Smooth muscle cell (in vitro differentiated cells): Measurements from ENCODE around the gene FIGN. TPM values are rescaled to one million over a fixed set of nuclear protein-coding genes. Genes with fewer than 3 reads are reported as not detected.

Experiments used
- DNase-seq: peaks from one replicate; lab custom pipeline; 2025; ENCODE audit not compliant: unreplicated experiment; lab: John Stamatoyannopoulos, UW
- H2AFZ ChIP-seq: fragments of 200-600 bp; sonication (generic); 2 replicates; pipeline ENCODE4 v1.6.0; 2016; ENCODE audit warnings: antibody characterized with exemption, low read depth, mild to moderate bottlenecking
- H3F3A ChIP-seq: fragments of 200-600 bp; sonication (generic); 2 replicates; pipeline ENCODE4 v1.6.0; 2017; ENCODE audit warnings: antibody characterized with exemption, low read depth
- H3K27ac ChIP-seq: fragments of 200-600 bp; sonication (generic); 2 replicates; pipeline ENCODE4 v1.5.1; 2016; ENCODE audit warnings: low read depth, mild to moderate bottlenecking
- H3K27me3 ChIP-seq: fragments of 200-600 bp; sonication (generic); 2 replicates; pipeline ENCODE4 v1.6.1; 2016; ENCODE audit warnings: low read depth, mild to moderate bottlenecking
- H3K36me3 ChIP-seq: fragments of 200-600 bp; sonication (generic); 2 replicates; pipeline ENCODE4 v1.5.1; 2016; ENCODE audit warnings: low read depth
- H3K4me1 ChIP-seq: fragments of 200-600 bp; sonication (generic); 2 replicates; pipeline ENCODE4 v1.5.1; 2016; ENCODE audit warnings: low read depth
- H3K4me2 ChIP-seq: fragments of 200-600 bp; sonication (generic); 2 replicates; pipeline ENCODE4 v1.6.0; 2016; ENCODE audit warnings: mild to moderate bottlenecking
- H3K4me3 ChIP-seq: fragments of 200-600 bp; sonication (generic); 2 replicates; pipeline ENCODE4 v1.5.1; 2016; ENCODE audit warnings: mild to moderate bottlenecking
- H3K79me2 ChIP-seq: fragments of 200-600 bp; sonication (generic); 2 replicates; pipeline ENCODE4 v1.6.0; 2016; ENCODE audit warnings: low read depth, mild to moderate bottlenecking
- H3K9ac ChIP-seq: fragments of 200-600 bp; sonication (generic); 2 replicates; pipeline ENCODE4 v1.6.0; 2016; ENCODE audit warnings: low read depth
- H3K9me3 ChIP-seq: fragments of 200-600 bp; sonication (generic); replicated peaks from 2 replicates; pipeline ENCODE4 v1.5.1; 2016; ENCODE audit warnings: low read depth
- H4K20me1 ChIP-seq: fragments of 200-600 bp; sonication (generic); 2 replicates; pipeline ENCODE4 v1.6.0; 2016; ENCODE audit warnings: low read depth
- WGBS: methylation state at CpG from one replicate; pipeline ENCODE4 v1.1.7; 2016; ENCODE audit warnings: low lambda C conversion rate; 5-methylcytosine and 5-hydroxymethylcytosine counted together
- polyA plus RNA-seq: library from polyadenylated mRNA; unstranded; fragments of >200 nt; fragmentation: Nextera tagmentation; extraction: Ambion mirVana; gene quantifications from 2 replicates; pipeline ENCODE4 v1.2.1, GENCODE V29; 2016
- total RNA-seq: library from RNA; depleted of rRNA; stranded (reverse); fragments of >200 nt; gene quantifications from 2 replicates; pipeline ENCODE4 v1.2.3, GENCODE V29; 2014
- TF ChIP-seq, protein P1 (sequence below): fragments of 200-600 bp; sonication (generic); IDR thresholded peaks from 2 replicates; pipeline ENCODE4 v1.5.1; 2017; ENCODE audit warnings: borderline replicate concordance, mild to moderate bottlenecking, antibody characterized with exemption; ENCODE audit not compliant: insufficient read depth, poor library complexity, severe bottlenecking

FIGN gene
- total and polyA plus RNA-seq, 2 experiments from 2014 or later: 0.71 to 4.8 TPM

DNA sequence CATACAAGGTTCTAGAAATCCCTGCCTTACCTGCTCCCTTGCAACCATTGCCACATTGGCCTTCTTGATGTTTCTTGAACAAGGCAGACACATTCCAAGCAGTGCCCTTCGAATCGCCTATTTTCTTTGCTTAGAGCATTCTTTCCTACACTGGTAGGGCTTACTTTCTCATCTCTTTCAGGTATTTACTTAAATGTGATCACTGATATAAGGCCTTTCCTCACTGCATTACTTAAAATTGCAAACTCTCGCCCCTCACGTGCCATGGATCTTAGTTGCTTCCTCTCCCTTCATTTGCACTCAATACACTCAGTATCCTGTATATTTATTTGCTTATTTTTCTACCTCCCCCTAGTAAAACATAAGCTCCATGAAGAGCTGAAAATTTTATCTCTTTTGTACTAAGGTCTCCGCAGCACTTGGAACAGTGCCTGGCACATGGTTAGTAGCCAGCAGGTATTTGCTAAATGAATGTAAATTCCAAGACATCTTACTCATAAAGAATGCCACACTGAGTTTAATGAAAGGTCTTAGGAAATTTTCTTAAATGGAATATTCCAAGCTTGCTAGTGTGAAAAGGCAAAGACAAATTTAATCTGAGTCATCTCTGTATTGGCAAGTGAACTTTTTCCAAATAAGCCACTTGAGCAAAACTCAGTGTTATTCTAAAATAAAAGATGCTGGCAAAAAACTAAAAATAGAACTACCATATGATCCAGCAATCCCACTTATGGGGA, 42.4 kb upstream of the FIGN start:
- H3K4me2 ChIP-seq: no peak overlapping the region
- H3K4me1 ChIP-seq: peaks cover 4% of the 10 kb centered on the region
- DNase-seq: no peak

DNA sequence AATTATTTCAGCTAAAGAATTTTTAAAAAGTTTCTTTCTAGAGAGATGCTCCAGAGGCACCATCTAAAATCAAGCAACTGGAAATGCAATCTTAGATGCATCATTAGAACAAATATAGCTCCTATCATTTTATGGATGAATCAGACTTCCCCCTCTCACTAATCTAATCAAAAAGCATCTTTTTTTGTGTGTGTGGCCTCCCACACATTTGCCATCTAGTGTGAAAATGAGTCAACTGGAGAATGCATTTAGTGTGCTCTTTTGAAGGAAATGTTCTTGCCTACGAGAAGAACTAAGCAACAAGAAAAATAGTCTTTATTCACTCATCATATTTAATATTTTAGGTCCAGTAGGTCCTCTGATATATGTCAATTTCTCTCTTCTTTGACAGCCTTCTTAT, 39.5 kb upstream of the FIGN start:
- Histone ChIP-seq H3K4me1 (peaks cover 4% of the 10 kb centered on the region), H3K9me3 (no peaks in the 10 kb centered on the region), H3K36me3 (no peaks in the 10 kb centered on the region), H2AFZ (no peak overlapping the region), H3K79me2 (no peaks in the 10 kb centered on the region), H3K27ac (peak overlapping the region; percentile 88), H3F3A (no peaks in the 10 kb centered on the region), H4K20me1 (no peaks in the 10 kb centered on the region), H3K9ac (peak overlapping the region; percentile 38), H3K4me2 (peak overlapping the region; percentile 34), H3K27me3 (no peaks in the 10 kb centered on the region), H3K4me3 (no peak overlapping the region)
- no peak for DNase-seq
- 35% methylated on average over 1 of the region's 1 CpG for WGBS
- TF ChIP-seq, protein P1, sequence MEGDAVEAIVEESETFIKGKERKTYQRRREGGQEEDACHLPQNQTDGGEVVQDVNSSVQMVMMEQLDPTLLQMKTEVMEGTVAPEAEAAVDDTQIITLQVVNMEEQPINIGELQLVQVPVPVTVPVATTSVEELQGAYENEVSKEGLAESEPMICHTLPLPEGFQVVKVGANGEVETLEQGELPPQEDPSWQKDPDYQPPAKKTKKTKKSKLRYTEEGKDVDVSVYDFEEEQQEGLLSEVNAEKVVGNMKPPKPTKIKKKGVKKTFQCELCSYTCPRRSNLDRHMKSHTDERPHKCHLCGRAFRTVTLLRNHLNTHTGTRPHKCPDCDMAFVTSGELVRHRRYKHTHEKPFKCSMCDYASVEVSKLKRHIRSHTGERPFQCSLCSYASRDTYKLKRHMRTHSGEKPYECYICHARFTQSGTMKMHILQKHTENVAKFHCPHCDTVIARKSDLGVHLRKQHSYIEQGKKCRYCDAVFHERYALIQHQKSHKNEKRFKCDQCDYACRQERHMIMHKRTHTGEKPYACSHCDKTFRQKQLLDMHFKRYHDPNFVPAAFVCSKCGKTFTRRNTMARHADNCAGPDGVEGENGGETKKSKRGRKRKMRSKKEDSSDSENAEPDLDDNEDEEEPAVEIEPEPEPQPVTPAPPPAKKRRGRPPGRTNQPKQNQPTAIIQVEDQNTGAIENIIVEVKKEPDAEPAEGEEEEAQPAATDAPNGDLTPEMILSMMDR: no peak

More for the DNA sequence above, 42.4 kb upstream of the FIGN start:
- no peaks in the 10 kb centered on the region for H3K79me2 ChIP-seq
- H3K9ac ChIP-seq: no peak overlapping the region
- TF ChIP-seq, protein P1: no peak
- H4K20me1 ChIP-seq: no peaks in the 10 kb centered on the region
- no peaks in the 10 kb centered on the region for H3K9me3 ChIP-seq
- peaks cover 7% of the 10 kb centered on the region for H3K27me3 ChIP-seq
- H3K36me3 ChIP-seq: no peaks in the 10 kb centered on the region
- no peak overlapping the region for H3K4me3 ChIP-seq
- H3K27ac ChIP-seq: peak overlapping the region; percentile 22
- no peaks in the 10 kb centered on the region for H3F3A ChIP-seq
- H2AFZ ChIP-seq: no peak overlapping the region
- 74% methylated on average over 5 of the region's 5 CpGs for WGBS

DNA sequence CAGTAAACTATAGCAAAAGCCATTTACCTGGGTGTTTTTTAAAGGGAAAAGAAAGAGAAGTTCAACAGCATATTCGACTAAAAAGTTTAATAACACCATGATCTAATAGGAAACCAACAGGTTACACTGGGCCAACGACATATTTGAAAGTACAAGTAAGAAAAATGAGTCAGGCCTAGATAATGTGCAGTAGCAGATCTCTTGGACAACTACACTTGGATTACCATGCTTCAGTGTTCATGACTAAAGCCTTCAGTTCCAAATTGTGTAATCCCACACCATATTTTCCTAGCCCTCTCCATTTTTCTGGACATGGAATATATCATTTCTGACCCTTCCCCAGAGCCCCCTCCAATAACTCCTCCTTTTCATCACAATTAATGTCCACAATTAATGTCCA, 39.1 kb upstream of the FIGN start:
- 31% methylated on average over 2 of the region's 2 CpGs for WGBS
- H4K20me1 ChIP-seq: no peaks in the 10 kb centered on the region
- peaks cover 4% of the 10 kb centered on the region for H3K4me1 ChIP-seq
- TF ChIP-seq, protein P1: no peak
- peak overlapping the region; percentile 88 for H3K27ac ChIP-seq
- H2AFZ ChIP-seq: no peak overlapping the region
- H3K36me3 ChIP-seq: no peaks in the 10 kb centered on the region
- H3K9me3 ChIP-seq: no peaks in the 10 kb centered on the region
- H3K79me2 ChIP-seq: no peaks in the 10 kb centered on the region
- H3K4me2 ChIP-seq: peak overlapping the region; percentile 34
- H3K4me3 ChIP-seq: no peak overlapping the region
- no peak for DNase-seq
- H3F3A ChIP-seq: no peaks in the 10 kb centered on the region
- H3K27me3 ChIP-seq: no peaks in the 10 kb centered on the region
- H3K9ac ChIP-seq: peak overlapping the region; percentile 60

DNA sequence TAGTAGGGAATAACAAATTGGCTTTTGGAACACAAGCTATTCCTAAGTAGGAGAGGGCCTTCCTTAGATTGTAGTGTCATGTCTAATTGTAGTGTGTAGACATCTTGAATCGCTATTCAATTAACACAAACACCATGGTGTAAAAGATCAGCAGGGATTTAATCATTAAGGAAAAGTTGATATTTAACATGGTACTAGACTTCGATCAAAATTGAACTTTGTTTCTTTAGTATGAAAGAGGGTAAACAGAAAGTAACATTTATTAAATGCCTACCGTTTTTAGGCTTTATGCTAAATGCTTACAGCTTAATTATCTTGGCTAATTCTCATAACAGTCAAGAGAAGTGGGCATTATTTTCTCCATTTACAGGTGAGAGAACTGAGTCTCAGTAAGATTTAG, 37.5 kb upstream of the FIGN start:
- Histone ChIP-seq H3K4me3 (no peak overlapping the region), H3K27me3 (no peaks in the 10 kb centered on the region), H3K4me2 (no peak overlapping the region), H3F3A (no peaks in the 10 kb centered on the region), H3K27ac (no peak overlapping the region), H2AFZ (no peak overlapping the region), H4K20me1 (no peaks in the 10 kb centered on the region), H3K4me1 (peaks cover under 1% of the 10 kb centered on the region), H3K9me3 (no peaks in the 10 kb centered on the region), H3K79me2 (no peaks in the 10 kb centered on the region), H3K9ac (no peak overlapping the region), H3K36me3 (no peaks in the 10 kb centered on the region)
- WGBS: 95% methylated on average over 3 of the region's 3 CpGs
- TF ChIP-seq, protein P1: no peak
- no peak for DNase-seq
